ENCODE data around the gene HDAC4.

The HDAC4 gene

DNA sequence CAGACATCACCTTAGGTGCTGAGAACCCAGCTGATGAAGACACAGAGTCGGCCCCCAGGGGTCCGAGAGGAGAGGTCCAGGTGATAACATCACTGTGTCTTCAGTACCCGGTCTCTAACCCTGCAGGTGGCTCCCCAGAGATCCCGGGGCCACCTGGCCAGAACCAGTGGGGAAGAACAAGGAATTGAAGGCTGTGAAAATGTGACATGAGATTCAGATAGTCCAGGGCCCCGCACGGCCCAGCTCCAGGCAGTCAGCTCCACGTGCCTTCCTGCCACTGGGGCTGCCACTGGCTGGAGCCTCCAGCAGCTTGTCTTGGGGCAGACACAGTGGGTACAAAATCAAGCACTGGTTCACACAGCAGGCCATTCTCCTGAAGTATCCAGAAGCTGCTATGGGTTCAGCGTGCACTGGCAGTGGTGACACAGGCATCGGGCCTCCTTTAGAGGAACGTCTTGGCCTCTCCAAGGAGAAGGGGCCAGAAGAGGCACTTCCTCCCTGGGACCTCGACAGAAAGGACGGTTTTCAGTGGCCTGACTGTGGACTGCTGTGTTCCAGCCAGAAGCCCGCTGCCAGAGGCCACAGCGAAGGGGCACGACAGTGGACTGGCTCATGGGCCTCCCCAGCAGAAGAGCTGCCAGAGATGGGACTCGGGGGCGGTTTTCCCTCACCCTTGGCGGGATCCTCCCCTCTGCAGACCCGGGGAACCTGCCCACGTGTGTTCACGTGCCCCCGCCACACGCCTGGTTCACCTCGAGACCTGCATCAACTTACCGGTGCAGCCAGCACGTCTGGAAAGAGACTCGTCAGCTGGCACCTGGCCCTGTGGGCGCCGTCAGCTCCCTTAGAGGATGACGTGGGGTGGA lies 150.4 kb downstream of the HDAC4 start:
- peak in 10 of 42 donors; percentile 7 to 42 (median 16) for DNase-seq
- intact Hi-C loops (cut with DNase I) = no loop called here

DNA sequence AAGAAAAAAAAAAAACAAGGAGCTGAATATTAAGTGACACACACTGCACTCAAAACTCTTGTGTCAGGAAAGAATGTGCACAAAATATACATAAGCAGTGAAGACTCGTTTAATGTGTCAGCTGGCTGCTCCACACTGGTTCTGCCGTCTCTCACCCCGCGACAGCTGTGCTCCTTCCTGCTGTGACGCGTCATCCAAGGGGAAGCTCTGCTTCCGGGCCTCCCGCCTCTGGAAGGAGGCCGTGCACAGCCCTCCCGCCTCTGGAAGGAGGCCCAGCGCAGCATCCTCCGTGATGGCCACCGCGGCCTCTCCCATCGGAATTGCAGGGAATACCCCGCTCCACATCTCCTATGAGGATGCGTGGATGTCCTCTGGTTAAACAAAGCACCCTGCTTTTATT lies 151.0 kb downstream of the HDAC4 start:
- intact Hi-C loops (cut with DNase I) = no loop called here
- DNase-seq = peak in 32 of 42 donors; percentile 38 to 87 (median 63)

DNA sequence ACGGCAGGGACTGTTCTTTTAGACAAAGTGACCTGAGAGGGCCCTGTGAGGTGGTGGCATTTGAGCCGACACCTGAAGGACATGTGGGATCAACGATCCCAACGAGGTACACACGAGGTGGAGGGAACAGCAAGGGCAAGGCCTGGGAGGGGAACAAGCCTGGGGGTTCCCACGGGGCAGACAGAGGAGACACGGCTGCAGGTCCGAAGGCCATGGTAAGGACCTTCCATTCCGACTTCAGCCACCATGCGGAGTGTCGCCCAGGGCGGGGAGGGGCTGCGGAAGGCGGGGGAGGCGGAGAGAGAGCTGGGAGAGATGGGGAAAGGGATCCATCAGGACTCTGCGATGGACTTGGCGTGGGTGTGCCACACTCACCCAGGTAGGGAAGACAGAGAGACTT lies 151.8 kb downstream of the HDAC4 start:
- DNase-seq = peak in 11 of 42 donors; percentile 3 to 31 (median 15)
- intact Hi-C loops (cut with DNase I) = no loop called here

DNA sequence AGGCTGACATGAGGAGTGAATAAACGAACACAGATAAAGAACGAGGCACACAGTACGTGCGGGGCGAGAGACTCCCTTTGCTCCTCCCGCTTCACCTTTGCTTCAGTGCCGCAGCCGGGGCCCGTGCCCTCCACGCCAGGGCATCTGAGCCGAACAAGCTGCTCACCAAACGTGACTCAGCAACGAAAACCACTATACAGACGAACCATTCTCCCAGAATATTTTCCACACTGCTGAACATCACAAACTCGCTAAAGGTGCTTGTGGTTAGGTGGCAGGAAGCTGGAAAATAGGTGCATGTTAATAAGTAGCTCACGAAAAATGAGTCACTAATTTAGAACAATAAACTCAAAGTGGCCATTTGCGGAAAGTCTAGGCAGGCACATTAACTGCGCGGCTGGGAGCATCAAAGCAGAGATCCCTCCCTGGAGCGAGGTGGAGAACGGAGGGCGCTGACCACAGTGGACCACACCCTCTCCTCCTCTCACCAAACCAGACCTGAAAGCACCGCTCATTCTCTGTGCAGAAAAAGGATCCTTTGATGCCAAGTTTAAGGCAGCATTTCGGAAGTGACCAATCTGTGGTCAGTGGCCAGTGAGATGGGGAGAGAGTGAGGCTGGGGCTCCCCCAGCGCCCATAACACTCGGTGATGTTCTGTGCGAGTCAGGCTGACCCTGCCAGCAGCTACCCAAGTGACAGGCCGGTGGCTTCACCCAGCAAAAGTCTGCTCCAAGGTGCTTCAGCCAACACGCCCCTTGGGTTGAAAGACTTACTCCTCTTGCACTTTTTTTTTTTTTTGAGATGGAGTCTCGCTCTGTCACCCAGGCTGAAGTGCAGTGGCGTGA lies 153.2 kb downstream of the HDAC4 start:
- intact Hi-C loops (cut with DNase I) = no loop called here
- DNase-seq = peak in 13 of 42 donors; percentile 4 to 39 (median 12)

DNA sequence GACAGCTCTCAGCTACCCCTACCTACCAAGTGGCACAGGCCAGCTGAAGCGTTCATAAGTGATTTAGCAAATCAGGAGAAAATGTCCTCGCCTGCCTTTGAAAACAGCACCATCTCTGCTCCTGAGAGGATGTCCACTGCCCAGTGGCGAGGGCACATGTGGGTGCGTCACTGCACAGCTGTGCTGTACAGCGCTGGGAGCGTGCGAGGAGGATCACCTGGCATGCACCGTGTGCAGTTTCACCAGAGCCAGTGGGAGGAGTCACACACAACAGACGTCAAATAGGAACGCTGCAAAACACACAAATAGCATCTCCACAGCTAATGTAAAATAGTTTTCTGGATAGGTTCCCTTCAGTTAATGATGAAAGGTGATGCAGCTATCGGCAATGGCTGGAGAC lies 154.1 kb downstream of the HDAC4 start:
- intact Hi-C loops (cut with DNase I) = no loop called here
- peak in 6 of 42 donors; percentile 6 to 39 (median 16) for DNase-seq

DNA sequence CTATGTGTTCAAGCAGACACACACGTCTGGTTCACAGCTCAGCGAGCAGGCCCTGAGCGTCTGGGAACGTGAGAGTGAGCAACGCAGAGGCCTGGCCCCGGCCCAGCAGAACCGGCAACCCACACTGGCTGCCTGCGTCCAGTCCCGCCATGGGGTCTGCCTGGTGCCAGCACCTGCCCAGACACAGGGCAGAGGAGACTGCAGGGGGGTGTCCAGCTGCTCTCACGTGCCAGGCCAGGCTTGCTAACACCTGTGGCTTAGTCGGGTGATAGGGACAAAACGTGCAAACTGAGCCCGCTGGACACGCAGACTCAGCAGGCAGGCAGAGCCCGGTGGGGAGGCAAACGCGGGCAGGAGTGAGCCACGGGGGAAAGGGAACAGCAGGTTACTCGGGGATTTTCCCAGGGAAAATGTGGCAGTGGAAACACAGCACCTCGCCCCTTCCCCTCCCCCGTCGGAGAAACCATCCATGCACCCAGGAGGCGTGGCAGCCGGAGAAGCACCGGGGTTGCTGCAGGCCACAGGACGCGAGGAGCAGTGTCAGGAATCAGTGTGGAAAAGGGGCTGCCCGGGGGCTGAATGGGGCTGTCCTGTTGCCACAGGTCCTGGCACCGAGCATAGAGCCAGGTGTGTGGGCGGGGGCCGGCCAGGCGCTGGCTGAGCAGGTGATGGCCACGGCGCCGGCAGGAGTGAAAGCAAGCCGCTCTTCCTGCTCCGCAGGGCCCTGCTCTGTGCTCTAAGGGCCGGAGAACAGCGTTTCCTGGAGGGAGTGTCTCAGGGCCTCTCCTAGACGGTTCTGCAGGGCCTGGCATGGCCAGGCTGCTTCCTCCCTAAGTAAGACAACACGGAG lies 154.7 kb downstream of the HDAC4 start:
- intact Hi-C loops (cut with DNase I) = no loop called here
- DNase-seq = peak in 9 of 42 donors; percentile 11 to 45 (median 26)

DNA sequence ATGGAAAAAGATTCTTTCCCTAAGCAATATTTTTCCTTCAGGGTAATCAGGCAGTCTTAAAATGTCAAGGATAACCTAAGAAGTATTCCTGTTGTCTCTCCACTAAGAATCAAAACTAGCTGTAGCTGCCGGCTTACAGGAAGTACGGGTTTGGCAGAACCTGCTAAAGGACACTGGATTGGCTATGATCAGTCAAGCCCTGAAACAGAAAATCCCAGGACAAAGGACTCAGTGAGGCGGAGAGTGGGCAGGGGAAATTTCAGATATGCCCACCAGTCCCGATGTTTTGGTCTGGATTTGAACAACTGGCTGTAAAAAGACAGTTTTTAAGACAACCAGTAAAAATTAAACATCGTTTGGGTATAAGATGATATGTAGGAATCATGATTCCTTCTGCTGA lies 155.7 kb downstream of the HDAC4 start:
- intact Hi-C loops (cut with DNase I) = no loop called here
- DNase-seq = peak in 9 of 42 donors; percentile 5 to 23 (median 16)

DNA sequence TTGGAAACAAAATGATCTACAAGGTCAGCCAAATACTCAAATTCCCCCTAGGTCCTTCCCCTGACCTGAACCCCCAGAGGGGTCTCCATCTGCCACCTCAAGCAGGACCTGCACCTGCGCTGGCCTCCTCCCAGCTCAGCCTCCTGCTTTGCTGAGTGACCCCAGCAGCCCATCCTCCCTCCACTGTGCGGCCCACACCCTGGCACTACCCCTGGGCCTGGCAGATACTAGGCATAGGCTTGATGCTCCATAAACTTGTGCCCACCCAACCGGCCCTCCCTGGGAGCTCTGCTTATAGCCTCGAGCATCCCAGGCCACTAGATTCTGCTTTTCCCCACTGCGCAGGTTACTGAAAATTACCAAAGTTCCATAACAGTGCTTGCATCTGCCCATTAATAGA lies 156.2 kb downstream of the HDAC4 start:
- DNase-seq = peak in 11 of 42 donors; percentile 3 to 37 (median 11)
- intact Hi-C loops (cut with DNase I) = no loop called here

DNA sequence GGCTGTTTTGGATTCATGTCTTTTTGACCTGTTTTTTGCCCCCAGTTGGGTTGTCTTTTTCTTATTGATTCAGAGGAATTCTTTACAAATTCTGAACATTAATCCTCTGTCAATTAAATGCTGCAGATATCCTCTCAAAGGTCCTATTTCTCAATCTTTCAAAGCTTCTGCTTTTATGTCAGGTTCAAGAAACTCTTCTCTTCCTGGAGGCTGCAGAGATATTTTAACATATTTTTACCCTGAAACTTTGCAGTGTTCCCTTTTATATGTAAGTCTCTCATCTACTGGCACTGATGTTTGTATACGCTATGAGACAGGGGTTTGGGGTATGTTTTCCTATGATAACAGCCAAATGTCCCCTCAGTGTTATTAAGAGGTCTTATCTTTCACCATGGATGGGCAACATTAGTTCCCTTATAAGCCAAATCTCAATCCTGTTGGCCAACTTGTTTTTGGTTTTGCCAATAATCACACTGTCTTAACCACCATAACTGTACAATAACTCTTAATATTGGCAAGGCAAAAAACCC lies 159.3 kb downstream of the HDAC4 start:
- DNase-seq = no peak
- intact Hi-C loops (cut with DNase I) = no loop called here

DNA sequence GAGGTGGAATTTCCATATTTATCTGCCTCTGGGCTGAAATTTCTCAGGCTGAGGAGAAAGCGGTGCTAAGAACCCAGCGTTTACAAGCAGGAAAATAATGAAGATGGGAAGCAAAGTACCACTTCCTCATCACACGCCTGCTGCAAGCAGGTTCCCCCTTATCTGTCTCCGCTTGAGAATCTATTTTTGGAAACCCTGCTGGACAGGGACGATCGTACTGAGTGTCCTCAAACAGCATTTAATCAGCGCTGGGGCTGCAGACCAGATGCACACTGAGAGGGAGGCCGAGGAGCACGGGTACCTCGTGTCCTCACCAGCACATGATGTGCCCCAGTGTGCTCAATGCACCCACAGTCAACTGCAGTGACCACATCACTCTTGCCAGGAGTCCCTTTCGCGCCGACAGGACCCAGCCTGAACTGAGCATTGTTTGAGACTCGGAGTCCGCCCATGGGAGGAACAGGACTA lies 160.4 kb downstream of the HDAC4 start:
- intact Hi-C loops (cut with DNase I) = no loop called here
- DNase-seq = peak; percentile 50 to 94 (median 82)

DNA sequence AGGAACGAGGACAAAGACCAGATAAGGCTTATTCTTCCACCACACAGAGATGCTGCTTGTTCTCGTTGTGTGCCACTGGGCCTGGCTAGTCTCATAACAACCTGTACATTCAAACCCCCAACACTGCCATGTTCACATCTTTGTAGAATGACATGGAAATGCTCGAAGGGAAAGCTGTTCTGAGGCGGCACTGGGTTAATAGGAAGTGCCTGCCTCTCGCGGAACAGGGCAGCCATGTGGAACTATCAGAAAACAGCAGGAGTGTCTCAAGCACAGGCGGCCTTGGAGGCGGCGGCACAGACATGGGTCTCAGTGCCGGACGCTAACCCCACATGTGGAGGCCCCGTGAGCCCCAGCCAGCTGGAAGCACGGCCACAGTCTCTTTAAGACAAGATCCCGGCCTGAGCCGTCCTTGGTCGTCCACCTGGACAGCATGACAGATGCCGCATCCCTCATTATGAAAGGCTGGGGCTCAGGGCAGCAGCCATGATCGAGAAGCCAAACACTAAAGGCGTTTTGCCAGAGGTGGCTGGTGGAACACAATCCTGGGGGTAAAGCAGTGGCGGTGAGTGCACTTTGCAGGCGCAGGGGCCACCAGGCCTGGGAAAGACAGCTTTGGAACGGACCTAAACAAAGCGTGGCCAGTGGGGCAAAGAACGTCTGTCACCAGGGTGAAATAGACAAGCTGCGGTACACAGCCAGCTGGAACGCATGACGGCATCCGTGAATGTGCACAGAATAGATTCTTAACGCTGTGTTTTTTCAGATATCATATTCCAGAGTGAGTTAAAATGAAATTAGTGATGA lies 161.0 kb downstream of the HDAC4 start:
- intact Hi-C loops (cut with DNase I) = no loop called here
- peak in 28 of 42 donors; percentile 33 to 80 (median 58) for DNase-seq

DNA sequence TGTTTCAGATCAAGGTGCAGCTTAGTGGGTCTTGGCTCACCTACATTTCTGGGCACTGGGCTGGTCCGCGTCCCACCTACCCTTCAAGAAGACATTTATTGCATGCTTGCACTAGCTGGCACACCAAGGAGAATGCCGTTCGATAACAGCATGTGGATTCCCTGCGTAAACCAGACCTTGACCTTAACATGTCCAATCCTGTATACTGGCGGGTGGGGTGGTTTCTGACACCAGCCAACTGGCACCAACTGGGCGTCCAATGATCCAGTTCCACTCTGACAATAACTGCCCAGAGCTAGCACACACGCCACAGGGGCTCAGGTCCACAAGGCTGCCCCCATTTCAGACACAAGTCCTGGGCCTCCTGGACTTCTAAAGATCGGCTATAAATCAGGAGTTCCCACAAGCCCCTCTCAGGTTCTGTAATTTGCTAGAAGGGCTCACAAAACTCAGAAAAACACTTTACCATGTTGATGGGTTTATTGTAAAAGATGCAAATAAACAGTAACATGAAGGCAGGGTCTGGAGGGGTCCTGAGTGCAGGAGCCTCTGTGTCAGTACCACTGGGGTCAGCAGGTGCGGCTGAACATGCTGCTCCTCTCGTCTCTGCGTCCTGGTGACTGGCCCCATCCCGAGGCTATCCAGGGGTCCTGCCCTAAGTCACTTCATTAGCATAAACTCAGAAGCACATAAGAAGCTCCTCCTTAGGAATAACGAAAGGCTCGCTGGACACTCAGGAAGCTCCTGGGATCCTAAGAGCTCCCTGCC lies 161.8 kb downstream of the HDAC4 start:
- peak in 13 of 42 donors; percentile 3 to 44 (median 15) for DNase-seq
- intact Hi-C loops (cut with DNase I) = no loop called here

DNA sequence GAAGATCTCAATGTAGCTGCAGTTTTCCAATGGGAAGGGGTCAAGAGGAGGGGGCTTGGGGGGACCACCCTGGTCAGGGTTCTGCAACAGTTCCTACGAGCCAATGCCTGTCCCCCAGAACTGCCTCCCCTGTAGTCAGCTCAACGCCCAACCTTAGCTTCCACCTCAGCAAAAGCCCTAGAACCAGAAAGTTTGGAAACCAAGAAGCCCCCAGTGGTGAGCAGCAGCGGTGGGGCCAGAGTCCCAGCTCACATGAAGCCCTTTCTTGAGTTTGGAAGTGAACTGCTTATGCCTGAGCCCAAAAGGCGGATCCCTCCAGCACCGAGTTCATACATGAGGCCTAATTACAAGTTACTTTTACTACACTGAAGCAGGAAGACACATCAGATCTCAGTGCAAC lies 162.4 kb downstream of the HDAC4 start:
- peak in 11 of 42 donors; percentile 1 to 28 (median 9) for DNase-seq
- intact Hi-C loops (cut with DNase I) = no loop called here

DNA sequence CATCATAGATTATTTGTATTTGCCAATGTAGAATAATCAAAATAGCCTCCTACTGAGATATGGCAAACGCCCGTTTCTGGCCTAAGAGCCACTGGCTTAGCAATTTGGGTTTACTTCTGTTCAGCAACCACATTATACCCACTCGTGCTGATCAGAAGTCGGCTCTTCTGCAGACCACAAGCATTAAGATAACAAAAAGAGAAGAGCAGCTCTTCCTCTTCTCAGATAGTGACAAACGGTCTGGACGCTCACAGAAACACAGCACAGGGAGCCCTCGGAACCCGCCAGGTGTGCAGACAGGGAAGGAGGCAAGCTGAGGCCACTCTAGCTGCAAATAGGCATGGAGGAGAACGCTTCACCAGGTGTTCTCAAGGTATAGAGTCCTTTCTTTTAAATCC lies 164.0 kb downstream of the HDAC4 start:
- intact Hi-C loops (cut with DNase I) = no loop called here
- DNase-seq = peak in 11 of 42 donors; percentile 2 to 35 (median 15)

DNA sequence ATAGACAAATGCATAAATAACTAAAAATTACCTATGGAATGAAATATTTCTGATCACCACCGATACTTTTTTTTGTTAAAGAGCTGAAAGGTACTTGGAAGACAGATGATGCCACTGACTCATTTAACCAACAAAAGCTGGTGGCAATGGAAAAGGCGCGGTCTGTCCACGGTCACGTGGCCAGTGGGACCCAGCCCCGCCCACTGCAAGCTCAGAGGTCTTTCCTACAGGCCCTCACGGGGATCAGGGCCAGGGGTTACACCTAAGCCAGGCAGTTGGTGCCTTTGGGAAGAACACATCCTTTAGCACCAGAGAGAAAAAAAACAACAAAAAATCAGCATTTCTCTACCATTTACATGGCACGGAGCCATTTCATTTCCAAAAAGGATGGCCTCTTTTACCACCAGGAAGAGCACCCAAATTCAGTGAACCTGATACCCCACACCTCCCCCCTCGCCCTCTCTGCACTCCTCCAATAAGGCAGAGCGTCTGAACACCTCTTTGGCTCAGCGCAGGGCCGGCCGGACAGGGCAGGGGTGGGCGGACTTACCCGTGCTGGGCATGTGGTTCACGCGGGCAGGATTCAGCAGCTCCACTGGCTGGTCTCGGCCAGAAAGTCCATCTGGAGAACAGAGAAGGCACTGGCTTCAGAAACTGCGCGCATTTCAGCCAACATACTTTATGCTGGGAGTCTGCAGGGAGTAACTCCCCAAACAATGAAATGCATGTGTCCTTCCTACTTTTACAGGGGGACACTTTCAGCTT lies 164.6 kb downstream of the HDAC4 start:
- intact Hi-C loops (cut with DNase I) = no loop called here
- peak in 23 of 42 donors; percentile 12 to 82 (median 59) for DNase-seq

DNA sequence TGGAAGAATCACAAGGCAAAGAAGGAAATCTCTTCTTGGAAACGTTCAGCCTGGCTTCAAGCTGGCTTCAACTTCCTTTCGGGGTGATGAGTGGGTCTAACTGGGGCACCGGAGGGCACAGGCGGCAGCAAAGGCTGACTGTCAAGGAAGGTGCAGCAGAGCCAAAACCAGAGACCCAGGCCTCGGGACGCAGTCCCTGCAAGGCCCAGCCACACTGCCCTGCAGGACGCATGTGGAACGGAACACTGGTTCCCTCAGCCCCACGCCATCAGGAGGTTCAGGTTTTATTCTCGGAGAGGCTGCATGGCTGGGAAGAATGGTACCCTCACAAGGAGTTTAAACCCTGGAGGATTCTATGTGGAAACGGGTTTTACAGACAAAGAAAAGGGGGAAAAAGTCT lies 165.5 kb downstream of the HDAC4 start:
- DNase-seq = peak in 8 of 42 donors; percentile 2 to 27 (median 7)
- intact Hi-C loops (cut with DNase I) = no loop called here

Data from head of caudate nucleus (tissue), 42 donors.